Stimulated activated CD8-positive, alpha-beta memory T cell treated with anti-CD3 and anti-CD28 coated beads, Interleukin-4, amount 100 ng/mL, for 4 hours (primary cell): ENCODE results near the gene SLC7A5.
A peak's percentile ranks its signal among the peaks of the same experiment; 100 is the strongest.
"Not testable (repeated sequence)": the region's sequence is repeated elsewhere in the genome, so short reads cannot be mapped to it uniquely, and the experiment has no call there.

Source experiments
- DNase-seq, 2 donors: peaks; one replicate each; pipeline ENCODE4 v3.0.0-alpha.2; 2020; ENCODE audit warnings: low read depth in 2 of 2, low spot score in 1 of 2

The SLC7A5 gene

DNA sequence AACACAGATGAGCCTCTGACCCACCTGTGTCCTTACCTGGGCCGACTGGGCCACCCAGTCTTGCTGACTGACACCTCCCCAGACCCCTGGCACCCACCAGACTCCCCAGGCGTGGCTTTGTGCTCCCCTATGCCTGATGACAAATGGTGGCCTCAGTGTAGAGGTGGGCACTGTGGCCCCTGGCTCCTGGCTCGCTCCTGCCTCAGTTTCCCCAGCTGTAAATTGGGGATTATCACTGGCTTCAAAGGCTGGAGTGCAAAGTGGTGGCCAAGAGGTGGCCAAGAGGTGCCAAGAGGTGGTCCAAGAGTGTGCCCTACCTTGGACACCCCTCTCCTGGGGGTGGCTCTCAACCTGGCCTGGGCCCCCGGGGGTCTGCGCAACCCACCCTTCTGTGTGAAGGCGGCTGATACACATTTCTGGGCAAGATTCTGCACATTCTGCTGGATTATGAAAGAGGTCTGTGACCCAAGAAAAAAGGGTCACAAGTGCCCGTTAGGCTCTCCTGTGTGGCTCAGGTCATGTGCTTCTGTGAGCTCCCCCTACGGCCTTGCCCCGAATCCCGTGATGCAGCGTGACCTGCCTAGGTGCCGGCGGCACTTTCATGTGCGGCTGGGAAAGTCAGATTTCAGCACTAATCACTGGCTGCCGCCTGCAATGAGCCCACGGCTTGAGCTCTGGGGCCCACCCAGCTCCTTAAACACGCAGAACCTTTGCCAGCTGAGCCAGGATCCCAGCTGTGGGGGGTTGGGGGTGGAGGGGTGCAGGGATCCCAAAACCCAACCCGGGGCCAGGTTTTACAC is 7.8 kb downstream of the SLC7A5 start:
- DNase-seq = not testable (repeated sequence)

DNA sequence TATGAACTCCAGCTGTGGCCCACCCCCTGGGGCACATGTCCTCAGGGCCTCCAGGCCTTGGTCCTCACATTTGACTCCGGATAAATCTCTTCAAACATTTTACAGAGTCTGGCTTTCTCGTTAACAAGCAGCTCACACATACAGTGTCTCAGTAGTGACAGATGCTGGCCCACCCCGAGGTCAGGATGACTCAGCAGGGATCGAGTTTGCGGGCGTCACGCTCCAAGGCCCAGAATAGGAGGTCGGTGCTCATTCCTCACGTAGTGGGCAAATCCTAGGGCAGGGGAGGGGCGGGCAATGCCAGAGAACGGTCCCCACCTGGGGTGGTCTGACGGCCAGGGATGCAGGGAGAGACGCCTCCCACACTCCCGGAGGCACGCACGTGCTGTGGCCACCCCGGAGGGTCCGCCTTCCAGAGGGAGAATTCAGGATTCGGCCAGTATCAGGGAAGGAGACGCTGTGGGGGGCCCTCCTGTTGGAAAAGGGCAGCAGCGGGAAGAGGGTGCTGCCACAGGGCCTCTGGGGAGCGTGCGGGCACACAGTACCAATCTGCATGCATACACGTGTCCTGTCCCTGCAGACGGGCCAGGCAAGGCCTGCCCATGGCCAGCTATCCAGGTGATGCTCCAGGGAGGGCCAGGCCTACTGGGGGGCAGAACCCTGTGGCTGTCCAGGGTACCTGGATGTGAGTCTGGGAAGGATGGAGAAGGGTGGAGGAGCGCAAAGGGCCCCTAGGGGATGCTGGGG is 8.6 kb downstream of the SLC7A5 start:
- no peak for DNase-seq

GRCh38 chr16:87858151-87858993 is 10.9 kb downstream of the SLC7A5 start:
- not testable (repeated sequence) for DNase-seq

DNA sequence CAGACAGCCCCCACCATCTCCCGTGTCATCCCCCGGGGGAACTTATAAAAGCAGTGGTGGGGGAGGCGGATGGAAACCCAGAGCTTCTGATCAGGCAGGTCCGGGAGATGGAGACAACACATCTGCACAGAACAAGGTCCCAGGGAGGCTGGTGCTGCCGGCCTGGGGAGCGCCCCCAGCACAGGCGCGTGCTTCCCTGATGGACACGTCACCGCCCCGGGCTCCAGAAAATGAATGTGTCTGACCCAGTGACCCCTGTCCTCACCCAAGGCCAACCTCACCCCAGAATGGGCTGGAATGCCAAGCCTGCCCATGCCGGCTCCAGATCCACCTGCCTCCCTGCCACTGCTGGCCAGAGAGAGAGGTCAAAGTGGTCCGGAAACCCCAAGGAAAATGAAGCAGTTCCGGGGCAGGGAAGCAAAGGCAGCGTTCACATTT is 12.5 kb downstream of the SLC7A5 start:
- DNase-seq = no peak

GRCh38 chr16:87855852-87856715 is 13.2 kb downstream of the SLC7A5 start:
- no peak for DNase-seq

DNA sequence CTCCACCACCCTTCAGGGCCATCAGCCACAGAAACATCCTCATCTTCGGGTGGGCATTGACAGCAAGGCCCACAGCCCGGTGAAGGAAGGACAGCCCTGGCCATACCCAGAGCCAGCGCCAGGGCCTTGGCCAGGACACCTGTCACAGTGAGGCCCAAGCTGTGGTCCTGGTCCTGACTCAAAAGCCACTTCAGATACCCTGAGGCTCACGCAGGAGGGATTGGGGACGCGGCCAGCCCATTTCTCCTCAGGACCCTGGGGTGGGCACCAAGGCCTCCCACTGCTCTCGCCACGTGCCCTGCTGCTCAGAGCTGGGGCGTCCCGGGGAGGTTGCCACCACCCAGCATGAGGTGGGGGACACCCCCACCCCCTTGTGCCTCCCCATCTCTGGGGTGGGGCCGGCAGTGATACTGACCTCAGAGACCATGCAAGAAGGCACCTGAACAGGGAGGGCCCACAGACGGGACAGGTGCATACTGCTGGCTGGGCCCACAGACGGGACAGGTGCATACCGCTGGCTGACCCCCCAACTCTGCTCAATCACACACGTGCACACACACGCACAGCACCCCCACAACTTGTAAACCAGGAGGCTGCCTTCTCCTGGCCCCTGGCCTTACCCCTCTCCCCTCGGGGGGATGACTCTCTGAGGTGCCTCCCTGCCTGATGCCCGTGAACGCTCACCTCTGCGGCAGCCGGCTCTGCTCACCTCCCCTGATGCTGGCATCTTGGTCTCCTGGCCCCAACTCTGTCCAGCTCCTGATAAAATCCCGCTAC is 14.2 kb downstream of the SLC7A5 start:
- DNase-seq = no peak

DNA sequence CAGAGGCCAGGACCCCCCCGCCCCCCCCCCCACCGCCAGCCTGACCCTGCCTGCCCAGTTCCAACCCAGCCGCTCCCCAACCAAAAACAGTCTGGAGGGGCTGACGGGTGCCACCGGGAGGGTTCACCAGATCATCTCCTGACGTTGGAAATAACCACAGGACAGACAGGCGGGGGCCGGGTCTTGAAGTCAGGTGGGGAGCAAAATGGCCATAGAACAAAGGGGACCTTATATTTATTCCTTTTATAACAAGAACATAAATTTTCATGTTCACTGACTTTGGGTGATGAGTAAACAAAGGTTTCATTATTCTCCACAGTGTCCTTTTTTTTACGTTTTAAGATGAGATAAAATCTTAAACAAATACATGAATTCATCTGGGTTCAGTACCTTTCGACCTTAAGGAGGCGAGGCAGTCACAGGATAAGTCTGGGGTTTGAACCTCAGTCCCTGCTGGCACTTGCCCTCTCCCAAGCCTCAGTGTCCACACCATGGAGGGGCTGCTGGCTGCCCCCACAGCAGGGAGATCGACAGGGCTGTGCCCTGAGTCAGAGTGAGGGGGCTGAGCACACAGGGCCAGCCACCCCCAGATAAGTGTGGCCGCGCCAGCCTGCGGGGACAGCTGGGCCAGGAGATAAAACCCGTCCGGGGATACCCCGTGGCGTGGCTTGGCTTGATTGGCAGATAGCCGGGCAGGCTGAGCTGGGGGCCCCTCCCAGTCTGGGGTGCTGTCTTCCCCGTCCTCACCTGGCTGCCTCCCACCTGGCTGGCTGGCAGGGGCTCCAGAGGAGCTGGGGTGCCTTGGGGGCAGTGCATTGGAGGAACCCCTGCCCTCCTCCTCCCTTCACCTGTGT is 15.0 kb downstream of the SLC7A5 start:
- DNase-seq = no peak

GRCh38 chr16:87853411-87854052 is 15.8 kb downstream of the SLC7A5 start:
- peak; percentile 65 to 83 for DNase-seq

DNA sequence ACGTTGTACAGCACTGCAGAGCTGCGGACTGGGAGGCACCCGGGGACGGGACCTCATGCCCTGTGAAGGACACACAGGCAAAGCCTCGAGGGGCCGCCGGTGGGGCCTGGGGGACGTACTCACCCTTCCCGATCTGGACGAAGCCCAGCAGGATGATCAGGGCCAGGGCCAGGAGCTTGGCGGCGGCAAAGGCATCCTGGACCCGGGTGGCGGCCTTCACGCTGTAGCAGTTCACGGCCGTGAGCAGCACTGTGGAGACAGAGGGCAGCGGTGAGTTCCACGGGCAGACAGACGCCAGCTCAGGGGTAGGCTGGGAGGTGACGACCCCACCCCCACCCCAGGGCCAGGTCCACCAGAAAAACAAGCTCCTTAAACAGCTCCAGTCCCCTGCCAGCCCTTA is 17.7 kb downstream of the SLC7A5 start:
- no peak for DNase-seq

DNA sequence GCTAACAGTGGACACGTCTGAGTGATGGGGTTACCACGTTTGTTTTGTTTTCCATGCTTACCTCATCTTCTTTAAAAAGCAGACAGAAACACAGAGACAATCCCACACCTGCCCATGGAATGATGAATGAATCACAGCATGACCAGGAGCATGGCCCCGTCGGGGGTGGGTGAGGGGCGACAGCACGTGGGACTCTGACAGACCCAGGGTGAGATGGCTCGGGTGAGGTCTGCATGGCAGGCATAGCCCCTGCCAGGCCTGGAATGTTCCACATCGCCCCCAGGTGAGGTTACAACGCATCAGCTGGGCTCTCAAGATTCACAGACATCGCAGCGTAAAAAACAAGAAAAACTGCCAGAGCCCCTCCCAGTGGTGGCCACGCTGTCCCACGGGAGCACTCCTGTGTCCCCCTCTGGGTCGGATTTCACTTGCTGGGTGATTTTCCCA is 18.1 kb downstream of the SLC7A5 start:
- DNase-seq = no peak

DNA sequence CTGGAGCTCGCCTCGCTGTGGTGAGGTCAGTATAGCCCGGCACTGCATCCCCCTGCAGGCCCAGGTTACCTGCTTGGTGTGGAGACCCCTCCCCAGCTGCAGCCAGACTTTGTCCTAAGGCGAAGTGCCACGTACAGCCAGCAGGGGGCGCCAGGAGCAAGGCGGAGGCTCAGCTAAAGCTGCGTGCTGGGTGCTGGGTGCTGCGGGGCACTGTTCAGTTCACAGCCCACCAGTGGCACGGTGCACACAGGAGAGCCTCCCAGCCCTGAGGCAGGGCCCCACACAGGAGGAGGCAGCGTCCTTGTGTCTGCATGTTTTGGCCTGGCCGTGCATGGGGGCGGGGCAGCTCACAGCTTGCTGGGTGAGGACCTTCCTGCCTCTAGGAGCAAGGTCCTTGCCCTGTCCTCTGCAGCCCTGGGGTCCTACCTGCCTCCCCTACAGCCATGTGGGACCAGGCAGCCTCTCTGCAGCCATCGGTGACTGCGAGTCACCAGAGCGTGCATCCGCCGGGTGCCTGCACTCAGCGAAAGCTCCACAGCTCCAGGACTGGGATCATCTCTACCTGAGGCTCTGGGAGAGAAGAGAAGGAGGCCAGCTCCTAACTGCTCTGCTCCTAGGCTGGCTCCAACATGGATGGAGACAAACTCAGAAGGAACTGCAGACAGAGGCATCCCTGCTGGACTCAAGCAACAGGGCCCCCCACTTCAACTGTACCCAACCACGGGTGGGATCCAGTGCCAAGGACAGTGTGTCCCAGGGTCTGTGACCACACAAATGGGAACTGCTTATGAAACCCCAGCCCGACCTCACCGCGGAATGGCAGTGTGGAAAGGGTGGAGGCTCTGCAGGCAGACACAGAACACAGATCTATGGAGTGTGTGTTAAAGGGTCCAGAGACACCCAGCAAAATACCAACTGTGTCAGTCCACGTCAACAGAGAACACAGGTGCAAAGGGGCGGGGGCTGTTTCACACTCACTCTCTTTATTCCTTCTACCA is 19.0 kb downstream of the SLC7A5 start:
- DNase-seq = peak; percentile 35 to 56

GRCh38 chr16:87849419-87850008 is 19.8 kb downstream of the SLC7A5 start:
- DNase-seq = no peak

DNA sequence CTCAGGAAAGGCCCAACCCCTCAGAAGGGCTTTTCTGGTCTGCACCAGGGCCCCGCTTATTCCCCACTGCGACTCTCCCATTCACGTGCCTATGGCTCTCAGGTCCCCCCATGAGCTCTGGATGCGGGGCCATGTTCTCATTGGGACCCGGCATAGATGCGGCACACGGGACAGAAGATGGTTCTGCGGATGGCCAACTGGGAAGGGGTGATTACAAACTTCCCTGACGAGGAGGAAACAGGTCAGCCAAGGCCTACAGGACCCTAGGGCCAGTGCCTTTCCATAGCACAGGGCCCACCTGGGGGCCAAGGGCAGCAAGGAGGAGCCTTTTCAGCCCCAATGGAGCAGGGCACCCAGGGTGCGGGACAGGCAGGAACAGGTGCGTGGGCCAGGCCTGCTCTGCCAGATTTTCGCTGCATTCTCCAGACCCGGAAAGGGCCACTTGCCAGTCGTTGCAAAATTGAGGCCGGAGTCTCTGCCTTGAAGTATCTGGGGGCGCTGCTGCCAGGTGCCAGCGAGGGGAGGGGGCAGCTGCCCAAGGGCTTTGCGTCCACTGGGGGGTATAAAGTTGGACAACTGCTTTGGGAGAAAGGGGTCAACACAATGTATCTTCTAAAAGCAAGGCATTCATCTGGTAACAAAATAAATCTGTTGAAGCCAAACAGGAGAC is 20.5 kb downstream of the SLC7A5 start:
- no peak for DNase-seq

DNA sequence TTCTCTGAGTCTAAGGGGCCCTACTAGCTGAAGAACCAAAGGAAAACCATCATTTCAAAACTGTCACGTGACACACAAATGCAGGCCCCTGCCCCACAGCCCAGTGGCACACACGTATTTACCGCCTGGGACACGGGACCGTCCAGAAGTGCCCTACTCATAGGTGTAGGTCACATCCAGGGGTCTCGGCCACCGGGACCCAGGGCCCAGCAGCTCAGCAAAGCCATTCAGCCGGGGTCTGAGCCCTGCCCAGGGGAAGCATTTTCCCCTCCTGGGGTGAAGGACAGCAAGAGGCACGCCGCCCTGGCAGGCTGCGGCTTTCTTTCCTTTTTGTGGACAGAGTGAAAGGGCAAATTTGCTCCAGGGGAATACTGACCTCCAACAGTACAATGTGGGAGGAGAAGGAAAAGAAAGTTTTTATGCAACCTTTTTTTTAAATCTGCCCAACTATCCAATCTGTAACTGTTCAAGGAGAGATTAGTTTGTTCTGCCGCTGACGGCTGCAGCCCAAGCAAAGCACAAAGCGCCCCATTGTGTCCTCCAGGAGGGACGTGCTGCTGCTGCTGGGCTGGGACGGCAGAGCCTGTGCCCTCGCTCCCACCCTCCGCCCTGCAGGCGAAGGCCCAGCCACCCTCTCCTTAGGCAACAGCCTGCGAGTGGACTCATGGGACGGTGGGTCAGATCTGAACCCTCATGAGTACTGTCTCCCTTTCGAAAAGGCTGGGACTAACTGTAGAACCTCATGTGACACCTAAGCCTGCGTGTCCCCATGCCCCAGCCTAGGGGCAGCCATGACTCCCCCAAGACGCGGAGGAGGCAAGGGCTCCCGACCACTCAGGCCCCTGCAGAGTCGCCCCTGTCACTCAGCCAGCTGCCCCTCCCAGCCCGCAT is 21.3 kb downstream of the SLC7A5 start:
- no peak for DNase-seq

DNA sequence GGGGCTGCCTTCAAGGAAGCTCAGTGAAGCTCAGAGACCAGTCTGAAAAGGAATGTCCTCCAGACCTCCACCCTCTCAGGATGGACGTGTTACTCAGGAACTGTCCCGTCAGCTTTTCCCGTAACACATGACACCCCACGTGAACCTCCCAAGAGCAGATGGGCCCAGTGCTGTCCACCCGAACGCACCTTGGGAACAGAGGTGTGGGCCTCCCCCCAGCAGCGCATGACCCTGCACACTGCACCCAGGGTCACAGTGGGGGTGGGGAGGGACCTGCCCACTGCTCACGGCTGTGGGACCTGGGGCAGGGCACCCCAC is 21.9 kb downstream of the SLC7A5 start:
- DNase-seq = no peak
